VCaP (cell line): Measurements from ENCODE around the gene PPIB.

Source experiments
- H3K27ac ChIP-seq: fragments of 450-650 bp; 2 replicates; pipeline ENCODE4 v1.5.1; 2017
- TF ChIP-seq, protein P1 (sequence below): fragments of 450-650 bp; conservative IDR thresholded peaks from 2 replicates; pipeline ENCODE4 v1.5.1; 2017; ENCODE audit warnings: mild to moderate bottlenecking, moderate library complexity

Gene PPIB

DNA sequence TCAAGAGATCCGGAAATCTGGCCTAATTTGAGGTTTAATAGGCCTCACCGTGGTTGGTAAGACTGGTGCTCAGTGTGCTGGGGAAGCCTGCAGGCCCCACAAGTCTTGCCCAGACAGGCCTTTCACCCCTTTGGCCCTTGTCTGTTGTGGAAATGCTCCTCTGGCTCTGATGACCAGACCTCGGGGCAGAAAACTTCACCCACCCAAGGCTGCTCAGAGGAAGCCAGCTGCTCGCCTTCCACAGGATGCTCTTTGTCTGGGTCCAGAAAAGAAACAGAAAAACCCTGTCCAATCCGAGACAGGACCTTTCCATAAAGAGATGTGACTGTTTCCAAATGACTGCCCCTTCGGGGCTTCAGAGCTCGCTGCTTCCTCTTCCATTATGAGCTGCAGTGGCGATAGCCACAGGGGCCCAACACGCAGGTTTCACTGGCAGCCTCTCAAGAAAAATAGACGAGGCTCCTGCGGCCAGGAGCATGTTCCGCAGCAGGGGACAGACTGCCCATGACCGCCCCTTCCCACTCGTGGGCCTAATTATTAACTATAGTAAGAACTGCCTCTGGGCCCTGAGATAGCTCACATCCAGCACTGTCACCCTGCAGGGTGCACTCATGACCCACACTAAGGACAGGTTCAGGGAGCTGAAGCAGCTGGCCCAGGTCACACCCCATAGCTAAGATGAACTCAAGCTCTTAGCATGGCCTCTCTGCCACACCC, 18.1 kb downstream of the PPIB start:
- H3K27ac ChIP-seq = no peak overlapping the region
- TF ChIP-seq, protein P1, sequence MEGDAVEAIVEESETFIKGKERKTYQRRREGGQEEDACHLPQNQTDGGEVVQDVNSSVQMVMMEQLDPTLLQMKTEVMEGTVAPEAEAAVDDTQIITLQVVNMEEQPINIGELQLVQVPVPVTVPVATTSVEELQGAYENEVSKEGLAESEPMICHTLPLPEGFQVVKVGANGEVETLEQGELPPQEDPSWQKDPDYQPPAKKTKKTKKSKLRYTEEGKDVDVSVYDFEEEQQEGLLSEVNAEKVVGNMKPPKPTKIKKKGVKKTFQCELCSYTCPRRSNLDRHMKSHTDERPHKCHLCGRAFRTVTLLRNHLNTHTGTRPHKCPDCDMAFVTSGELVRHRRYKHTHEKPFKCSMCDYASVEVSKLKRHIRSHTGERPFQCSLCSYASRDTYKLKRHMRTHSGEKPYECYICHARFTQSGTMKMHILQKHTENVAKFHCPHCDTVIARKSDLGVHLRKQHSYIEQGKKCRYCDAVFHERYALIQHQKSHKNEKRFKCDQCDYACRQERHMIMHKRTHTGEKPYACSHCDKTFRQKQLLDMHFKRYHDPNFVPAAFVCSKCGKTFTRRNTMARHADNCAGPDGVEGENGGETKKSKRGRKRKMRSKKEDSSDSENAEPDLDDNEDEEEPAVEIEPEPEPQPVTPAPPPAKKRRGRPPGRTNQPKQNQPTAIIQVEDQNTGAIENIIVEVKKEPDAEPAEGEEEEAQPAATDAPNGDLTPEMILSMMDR = no peak

GRCh38 chr15:64144192-64144564, 18.6 kb downstream of the PPIB start:
- H3K27ac ChIP-seq = no peak overlapping the region
- TF ChIP-seq, protein P1 = no peak

GRCh38 chr15:64143276-64143675, 19.5 kb downstream of the PPIB start:
- no peak overlapping the region for H3K27ac ChIP-seq
- TF ChIP-seq, protein P1 = no peak

GRCh38 chr15:64141798-64142512, 20.9 kb downstream of the PPIB start:
- TF ChIP-seq, protein P1 = no peak
- H3K27ac ChIP-seq = no peak overlapping the region

DNA sequence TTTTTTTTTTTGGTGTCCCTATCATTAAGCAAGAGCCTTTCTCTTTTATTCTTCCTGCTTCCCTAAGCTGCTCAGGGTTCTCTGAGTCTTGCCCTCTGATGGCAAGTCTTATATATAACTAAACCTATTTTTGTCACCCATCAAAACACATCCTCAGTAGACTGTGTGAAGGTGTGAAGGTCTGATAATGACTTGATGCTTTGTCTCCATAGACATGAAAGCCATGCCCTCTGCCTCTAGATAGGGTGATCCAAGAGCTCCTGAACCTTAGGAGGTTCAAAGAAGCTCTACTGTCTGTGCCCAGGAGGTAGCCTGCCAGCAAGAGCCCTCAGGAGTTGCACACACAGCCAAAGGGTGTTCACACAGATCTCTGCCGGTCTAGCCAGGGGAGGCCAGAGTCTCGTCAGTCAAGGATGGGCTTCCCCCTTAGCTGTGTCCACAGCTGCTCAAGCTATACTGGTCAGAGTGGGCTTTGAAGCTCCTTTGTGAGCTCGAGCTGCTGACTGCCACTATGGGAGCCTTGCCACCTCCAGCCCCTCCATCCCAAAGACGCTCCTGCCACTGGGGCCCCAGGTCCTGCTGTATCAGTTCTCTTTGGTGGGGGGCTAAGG, 24.4 kb downstream of the PPIB start:
- TF ChIP-seq, protein P1 = no peak
- no peak overlapping the region for H3K27ac ChIP-seq

DNA sequence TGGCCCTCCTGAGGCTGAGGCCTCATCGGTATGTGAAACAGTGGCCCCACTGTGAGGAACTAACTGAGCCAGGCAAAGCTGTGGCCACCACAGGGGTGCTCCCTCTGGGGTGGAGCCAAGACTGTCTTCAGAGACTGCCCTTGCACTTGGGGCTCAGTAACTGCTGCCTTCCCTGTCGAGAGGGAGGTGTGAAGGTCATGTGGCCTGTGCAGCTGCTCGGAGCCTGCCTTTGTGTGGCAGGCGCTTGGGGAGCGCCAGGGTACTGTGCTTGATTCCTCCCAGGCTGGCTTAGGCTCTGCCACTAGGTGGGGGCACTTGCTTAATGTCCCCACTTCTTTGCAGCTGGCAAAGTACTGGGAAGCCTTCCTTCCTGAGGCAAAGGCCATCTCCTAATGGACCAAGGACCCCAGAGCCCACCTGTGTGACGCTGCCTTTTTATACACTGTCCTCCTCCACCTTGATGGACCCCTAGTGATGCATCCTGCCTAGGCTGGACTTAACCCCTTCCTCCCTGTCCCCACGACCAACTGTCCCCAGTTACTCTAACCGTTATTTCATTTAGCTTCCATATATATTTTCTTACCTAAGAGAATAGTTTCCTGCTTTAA, 25.5 kb downstream of the PPIB start:
- TF ChIP-seq, protein P1 = no peak
- no peak overlapping the region for H3K27ac ChIP-seq

- TF ChIP-seq, protein P1 = no peak
- no peak overlapping the region for H3K27ac ChIP-seq
Observed at GRCh38 chr15:64136347-64136746, 26.5 kb downstream of the PPIB start.
